HepG2 (cell line): ENCODE measurements around the gene ATP2B3. TPM values are rescaled to one million over a fixed set of nuclear protein-coding genes. Genes with fewer than 3 reads are reported as not detected.
A peak's percentile ranks its signal among the peaks of the same experiment; 100 is the strongest.

Source experiments
- ATAC-seq: fragments of 200-7000 bp; cut with Tn5 transposase; 3 replicates; pipeline ENCODE4 v1.9.1; 2020; ENCODE audit warnings: mild to moderate bottlenecking, moderate library complexity
- BruUV-seq: library from RNA; stranded (reverse); fragments of 400-500 nt; replicated peaks from 2 replicates; lab custom pipeline; 2021; lab: Mats Ljungman, UMichigan
- CTCF ChIA-PET: fragments of 300-600 bp; formaldehyde crosslinking; extraction: SDS; loops from one replicate; lab custom pipeline; 2021; ENCODE audit warnings: low total read pairs, inconsistent platforms, low intra/inter-chr PET ratio; lab: Yijun Ruan, JAX
- POLR2A ChIA-PET: fragments of 350-600 bp; sonication (Branson Sonifier 250); formaldehyde crosslinking; loops from one replicate; lab custom pipeline; 2020; ENCODE audit warnings: antibody characterized with exemption, inconsistent platforms; lab: Yijun Ruan, JAX
- DNase-seq: peaks from one replicate; pipeline ENCODE4 v3.0.0-alpha.2; 2015; ENCODE audit warnings: low spot score
- FAIRE-seq: peaks from 3 replicates; lab custom pipeline; 2011; peaks lifted over from hg19 to GRCh38; lab: Jason Lieb, UNC
- H2AFZ ChIP-seq: one replicate; pipeline ENCODE4 v1.6.1; 2011; ENCODE audit warnings: low read length, inconsistent platforms
- H3K27ac ChIP-seq: fragments of 300-600 bp; 3 replicates; pipeline ENCODE4 v1.8.0; 2011; ENCODE audit warnings: mixed run types, mild to moderate bottlenecking, mixed read lengths, low read length, inconsistent platforms; ENCODE audit not compliant: insufficient read depth; ENCODE audit errors: extremely low read length
- H3K27me3 ChIP-seq, 2 experiments: fragments of 200-600 bp in 1 of 2; 2 replicates in 1 of 2; 3 replicates in 1 of 2; pipeline versions ENCODE4 v1.6.0 to v1.8.0; 2011; ENCODE audit warnings: low read length in 2 of 2, mild to moderate bottlenecking in 2 of 2, moderate library complexity in 2 of 2, inconsistent platforms in 1 of 2; ENCODE audit not compliant: insufficient read depth in 2 of 2, control insufficient read depth in 1 of 2
- H3K36me3 ChIP-seq, 2 experiments: fragments of 200-600 bp in 1 of 2; replicated peaks in 1 of 2; 2 replicates in 1 of 2; 3 replicates in 1 of 2; pipeline versions ENCODE4 v1.5.1 to v1.8.0; 2011; ENCODE audit warnings: low read length in 2 of 2, inconsistent platforms in 1 of 2; ENCODE audit not compliant: insufficient read depth in 2 of 2, control insufficient read depth in 1 of 2
- H3K4me1 ChIP-seq: 2 replicates; pipeline ENCODE4 v1.5.1; 2012; ENCODE audit warnings: low read length, inconsistent platforms; ENCODE audit not compliant: insufficient read depth
- H3K4me2 ChIP-seq: 2 replicates; pipeline ENCODE4 v1.6.0; 2011; ENCODE audit warnings: low read depth, low read length, inconsistent platforms
- H3K4me3 ChIP-seq, 3 experiments: fragments of 200-600 bp in 1 of 3; sonication (generic), shearing (Covaris generic) in 1 of 3; replicated peaks in 1 of 3; 2 replicates each; pipeline ENCODE4 v1.5.1; 2011 to 2016; ENCODE audit warnings: low read length in 3 of 3, inconsistent platforms in 2 of 3, low read depth in 2 of 3, mild to moderate bottlenecking in 2 of 3, control low read depth in 1 of 3, mixed read lengths in 1 of 3; ENCODE audit not compliant: insufficient read depth in 1 of 3
- H3K79me2 ChIP-seq: one replicate; pipeline ENCODE4 v1.6.1; 2011; ENCODE audit warnings: low read length, inconsistent platforms; ENCODE audit not compliant: insufficient read depth
- H3K9ac ChIP-seq: 2 replicates; pipeline ENCODE4 v1.6.0; 2011; ENCODE audit warnings: mild to moderate bottlenecking, low read depth, low read length, inconsistent platforms; ENCODE audit not compliant: insufficient read depth
- H3K9me3 ChIP-seq: 2 replicates; pipeline ENCODE4 v1.5.1; 2012; ENCODE audit warnings: mild to moderate bottlenecking, low read length
- H4K20me1 ChIP-seq: 2 replicates; pipeline ENCODE4 v1.6.0; 2011; ENCODE audit warnings: inconsistent platforms, mild to moderate bottlenecking, low read length, moderate library complexity; ENCODE audit not compliant: insufficient read depth
- CTCF ChIP-seq: sonication (generic); formaldehyde crosslinking; IDR thresholded peaks from 2 replicates; pipeline ENCODE4 v1.5.0; 2020; ENCODE audit warnings: mild to moderate bottlenecking, missing genetic modification reagents, moderate library complexity
- HNF4A ChIP-seq: sonication (generic); formaldehyde crosslinking; IDR thresholded peaks from 2 replicates; pipeline ENCODE4 v1.4.0; 2020; ENCODE audit warnings: missing genetic modification reagents
- RAD21 ChIP-seq: fragments of 450-650 bp; formaldehyde crosslinking; IDR thresholded peaks from 2 replicates; pipeline ENCODE4 v1.5.0; 2020; ENCODE audit warnings: mild to moderate bottlenecking
- RCOR2 ChIP-seq: IDR thresholded peaks from 2 replicates; pipeline ENCODE4 v1.6.1; 2016; ENCODE audit warnings: missing biosample characterization, missing genetic modification reagents
- RXRA ChIP-seq: sonication (generic); formaldehyde crosslinking; IDR thresholded peaks from 2 replicates; pipeline ENCODE4 v1.5.1; 2020; ENCODE audit warnings: missing genetic modification reagents
- SMC3 ChIP-seq: IDR thresholded peaks from 2 replicates; pipeline ENCODE4 v1.6.1; 2011; ENCODE audit warnings: low read length, improper control_type of control experiment
- STAG1 ChIP-seq: sonication (generic); formaldehyde crosslinking; IDR thresholded peaks from 2 replicates; pipeline ENCODE4 v1.4.0; 2020; ENCODE audit warnings: missing genetic modification reagents
- TCF7L2 ChIP-seq: IDR thresholded peaks from 2 replicates; pipeline ENCODE4 v1.6.1; 2011; ENCODE audit warnings: mild to moderate bottlenecking, low read depth, low read length, moderate library complexity
- ZNF569 ChIP-seq: sonication (generic); formaldehyde crosslinking; IDR thresholded peaks from 2 replicates; pipeline ENCODE4 v1.5.0; 2020; ENCODE audit warnings: mild to moderate bottlenecking, missing genetic modification reagents, moderate library complexity, borderline replicate concordance
- ZNF839 ChIP-seq: sonication (generic); formaldehyde crosslinking; IDR thresholded peaks from 2 replicates; pipeline ENCODE4 v1.4.0; 2020; ENCODE audit warnings: missing genetic modification reagents, mild to moderate bottlenecking, borderline replicate concordance
- WGBS: methylation state at CpG from one replicate; pipeline ENCODE4 v1.1.6; 2017; ENCODE audit warnings: low lambda C conversion rate; 5-methylcytosine and 5-hydroxymethylcytosine counted together
- in situ Hi-C: cut with HindIII; loops from 2 replicates; pipeline ENCODE4 v1.10.0; 2017; ENCODE audit warnings: low pct_unique_long_range_greater_than_20kb; ENCODE audit not compliant: extremely low pct_ligation_motif_present
- intact Hi-C: fragments of 100-400 bp; cut with micrococcal nuclease; formaldehyde crosslinking; loops from one replicate; pipeline ENCODE4 v1.10.0; 2022; ENCODE audit not compliant: unreplicated experiment
- polyA plus RNA-seq, 8 experiments: library from polyadenylated mRNA; depleted of rRNA in 3 of 8; stranded (reverse) in 7 of 8; unstranded in 1 of 8; fragments of >200 nt; fragmentation: Illumina TruSeq in 4 of 8; extraction: Trizol in 4 of 8; gene quantifications; 2 replicates each; pipeline versions ENCODE4 v1.2.1 to v1.2.3, GENCODE V29; 2011 to 2016; ENCODE audit warnings: low read depth in 4 of 8, missing spikeins in 1 of 8, mixed read lengths in 1 of 8; ENCODE audit not compliant: insufficient read depth in 1 of 8
- total RNA-seq, 5 experiments: library from RNA; depleted of rRNA; stranded (reverse); fragments of >200 nt; fragmentation: Illumina TruSeq; extraction: Trizol; gene quantifications; 2 replicates each; pipeline ENCODE4 v1.2.3, GENCODE V29; 2016; ENCODE audit warnings: low read depth in 1 of 5

Gene ATP2B3
- total and polyA plus RNA-seq, 2 of the 13 experiments (the other 11 are each of a cell fraction or from before 2014, with no cell fraction given) = not detected

GRCh38 chrX:153554519-153555167 lies 37.2 kb downstream of the ATP2B3 start:
- no peak overlapping the region for H3K27ac ChIP-seq
- H3K79me2 ChIP-seq = no peaks in the 10 kb centered on the region
- H3K36me3 ChIP-seq = no peaks in the 10 kb centered on the region
- FAIRE-seq = peak; percentile 85
- H3K9ac ChIP-seq = no peak overlapping the region
- in situ Hi-C loops = loop anchor here (5.0 kb wide), 1 partner anchor 113 kb away; no protein-coding TSS in a partner anchor
- ATAC-seq = peak; percentile 82
- H3K9me3 ChIP-seq = no peaks in the 10 kb centered on the region
- peaks cover 5% of the 10 kb centered on the region; the same call in 1 of the 2 replicates for H3K4me1 ChIP-seq
- no peak overlapping the region for H3K4me2 ChIP-seq
- CTCF ChIA-PET = interaction anchor here (0.8 to 1.9 kb wide), 3 partner anchors 97 to 114 kb away, joined by 3 to 35 read pairs (median 10); no protein-coding TSS in a partner anchor
- no peaks in the 10 kb centered on the region for H4K20me1 ChIP-seq
- TF ChIP-seq RCOR2 (CRISPR knock-in tag) (no peak), STAG1 (CRISPR knock-in tag) (peak; percentile 83), CTCF (CRISPR knock-in tag) (peak; percentile 81), RXRA (CRISPR knock-in tag) (no peak), ZNF569 (no peak), RAD21 (CRISPR knock-in tag) (peak; percentile 48; the same call in 1 of the 2 replicates), ZNF839 (CRISPR knock-in tag) (no peak), HNF4A (no peak), SMC3 (peak; percentile 42), TCF7L2 (no peak)
- peak; percentile 27 for DNase-seq
- no TSS peak for BruUV-seq
- H2AFZ ChIP-seq = no peak overlapping the region
- POLR2A ChIA-PET = no interaction called here
- WGBS = no CpG with 5 or more reads among the region's 17 CpGs
- intact Hi-C loops = loop anchor here (2.0 kb wide), 1 partner anchor 114 kb away; no protein-coding TSS in a partner anchor
- H3K4me3 ChIP-seq = no peak overlapping the region
- peaks cover 0 to 47% of the 10 kb centered on the region in 2 experiments; a peak in 3 of 5 replicates for H3K27me3 ChIP-seq
